PFSK-1 (cell line): ENCODE data around the gene MRTO4. TPM values are rescaled to one million over a fixed set of nuclear protein-coding genes. Genes with fewer than 3 reads are reported as not detected.

ENCODE experiments used
- FOXP2 ChIP-seq: optimal IDR thresholded peaks from 2 replicates; pipeline ENCODE3; 2011; ENCODE audit warnings: borderline replicate concordance, control low read depth, inconsistent platforms; ENCODE audit not compliant: insufficient read depth; ENCODE audit errors: extremely low read length, extremely low read depth
- POLR2AphosphoS5 ChIP-seq: IDR thresholded peaks from 2 replicates; pipeline ENCODE4 v1.6.1; 2012; ENCODE audit warnings: low read depth, mild to moderate bottlenecking, control low read depth, low read length, moderate library complexity
- REST ChIP-seq, 2 experiments: IDR thresholded peaks; 2 replicates each; pipeline versions ENCODE4 v1.6.1 to v1.8.0; 2011 to 2012; ENCODE audit warnings: low read depth in 2 of 2, low read length in 2 of 2, control low read depth in 1 of 2, inconsistent platforms in 1 of 2, mild to moderate bottlenecking in 1 of 2, moderate library complexity in 1 of 2; ENCODE audit not compliant: insufficient read depth in 1 of 2
- SIN3A ChIP-seq: IDR thresholded peaks from 2 replicates; pipeline ENCODE4 v1.6.1; 2012; ENCODE audit warnings: mild to moderate bottlenecking, low read length, moderate library complexity, borderline replicate concordance; ENCODE audit not compliant: insufficient read depth
- TAF1 ChIP-seq: IDR thresholded peaks from 2 replicates; pipeline ENCODE4 v1.6.1; 2012; ENCODE audit warnings: low read length, control low read depth, borderline replicate concordance; ENCODE audit not compliant: insufficient read depth
- polyA plus RNA-seq: library from polyadenylated mRNA; unstranded; fragments of >200 nt; gene quantifications from one replicate; pipeline ENCODE4 v1.2.1, GENCODE V29; 2012; ENCODE audit warnings: low read depth, missing spikeins; ENCODE audit not compliant: insufficient read length

The MRTO4 gene
- polyA plus RNA-seq: 80.3 TPM

GRCh38 chr1:19251305-19252196 is at the start of gene MRTO4, which contains the start of gene EMC1:
Gene MRTO4, plus strand, starts transcription at chr1:19251805. Its CDS starts 31 bp downstream, at chr1:19251836.
Gene EMC1, minus strand, starts transcription at chr1:19251524. Its CDS starts 15 bp downstream, at chr1:19251509.
- TF ChIP-seq REST (IDR thresholded peaks at IDR 0.05; ENCODE audit: insufficient read depth in 1 of 2, low read depth in 2 of 2, low read length in 2 of 2): 0 out of 4 replicates have a peak, but pooled peaks of 1 of the 2 experiments have one; percentile 5
- TF ChIP-seq TAF1: no peak
- peak; percentile 73 for TF ChIP-seq FOXP2
- peak; percentile 78 for TF ChIP-seq POLR2AphosphoS5
- TF ChIP-seq SIN3A: peak; percentile 49; the same call in 1 of the 2 replicates

- TF ChIP-seq POLR2AphosphoS5 (no peak), REST (IDR thresholded peaks at IDR 0.05; ENCODE audit: insufficient read depth in 1 of 2, low read depth in 2 of 2, low read length in 2 of 2) (no peak), TAF1 (no peak), FOXP2 (no peak), SIN3A (no peak)
Observed at GRCh38 chr1:19202396-19202795, 49.2 kb upstream of the MRTO4 start.

- no peak for TF ChIP-seq TAF1
- no peak for TF ChIP-seq POLR2AphosphoS5
- TF ChIP-seq REST (IDR thresholded peaks at IDR 0.05; ENCODE audit: insufficient read depth in 1 of 2, low read depth in 2 of 2, low read length in 2 of 2): no peak
- TF ChIP-seq FOXP2: no peak
- no peak for TF ChIP-seq SIN3A
Observed at GRCh38 chr1:19203440-19203839, 48.2 kb upstream of the MRTO4 start.

GRCh38 chr1:19204446-19205266 is 46.9 kb upstream of the MRTO4 start:
- TF ChIP-seq FOXP2 (no peak), POLR2AphosphoS5 (no peak), SIN3A (no peak), REST (IDR thresholded peaks at IDR 0.05; ENCODE audit: insufficient read depth in 1 of 2, low read depth in 2 of 2, low read length in 2 of 2) (no peak), TAF1 (no peak)
